ENCODE data around the gene CLIC5. TPM values are rescaled to one million over a fixed set of nuclear protein-coding genes. Genes with fewer than 3 reads are reported as not detected.
A peak's percentile ranks its signal among the peaks of the same experiment; 100 is the strongest.

Gene CLIC5
- total and polyA plus RNA-seq, 2 of the 8 experiments (the other 6 are each of a cell fraction or from before 2014, with no cell fraction given) = 0.12 to 0.15 TPM

DNA sequence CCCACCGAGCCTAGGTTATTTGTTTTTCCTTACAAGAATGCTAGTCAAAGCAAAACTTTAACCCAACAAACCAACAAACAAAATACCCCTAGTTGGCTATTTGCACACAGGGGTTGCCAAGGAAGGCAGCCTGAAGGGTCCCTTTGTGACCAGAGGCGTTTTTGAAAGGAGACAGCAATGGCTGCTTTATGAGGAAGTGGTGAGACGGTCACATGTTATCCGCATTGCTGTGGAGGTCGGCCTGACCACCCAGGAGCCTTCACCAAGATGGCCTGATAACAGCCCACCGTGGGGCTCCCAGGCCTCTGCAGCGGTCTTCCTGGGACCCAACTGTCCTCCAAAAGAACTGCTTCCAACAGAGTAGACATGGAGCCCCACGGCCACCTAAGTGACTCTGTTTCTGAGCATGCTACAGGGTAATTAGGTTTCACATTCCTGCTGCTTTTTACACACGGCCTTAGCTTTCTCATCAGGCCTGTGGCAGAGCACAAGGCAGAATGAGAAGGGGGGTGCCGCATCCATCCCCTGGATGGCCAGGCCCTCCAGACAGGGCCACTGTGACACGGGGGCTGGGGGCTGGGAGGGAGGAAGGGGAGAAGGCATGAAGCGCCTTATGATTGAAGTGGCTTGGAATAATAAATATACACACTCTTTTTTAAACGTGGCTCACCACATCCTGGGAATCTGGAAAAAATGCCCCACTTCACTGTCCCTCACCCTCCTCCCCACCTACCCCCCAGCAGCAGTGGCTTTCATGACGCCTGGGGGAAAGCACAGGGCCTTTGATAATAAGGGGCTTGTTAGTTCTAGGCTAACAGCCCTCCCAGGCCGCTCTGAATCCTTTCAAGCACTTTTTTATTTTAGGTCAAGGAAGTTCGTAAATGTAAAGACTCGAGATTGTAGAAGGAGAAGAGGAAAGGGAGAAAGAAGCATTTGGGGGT, 86.0 kb downstream of the CLIC5 start:
- H3K79me1 ChIP-seq (ENCODE audit: low read depth, low read length) = no peaks in the 10 kb centered on the region
- peak overlapping the region; percentile 56 for H3K56ac ChIP-seq (replicated peaks; ENCODE audit: insufficient read length, low read depth, low read length)
- ChIA-PET CTCF (ENCODE audit: partially characterized antibody) (interaction anchor here (0.6 to 2.1 kb wide), 22 partner anchors 8 to 1454 kb away, joined by 3 to 22 read pairs (median 4); no protein-coding TSS in a partner anchor), POLR2A (ENCODE audit: partially characterized antibody) (no interaction called here)
- no peak overlapping the region for H2BK12ac ChIP-seq (ENCODE audit: low read depth, low read length)
- H3K4me3 ChIP-seq (ENCODE audit: extremely low read depth in 1 of 4, insufficient read depth in 2 of 4, low read depth in 3 of 4, low read length in 4 of 4) = no peak overlapping the region
- H2BK120ac ChIP-seq (replicated peaks; ENCODE audit: low read depth, low read length) = peak overlapping the region; percentile 41
- peaks cover 0 to 8% (median 3%) of the 10 kb centered on the region in 4 experiments; a peak in 3 of 7 replicates for H3K27me3 ChIP-seq (replicated peaks in 1 of 4; ENCODE audit: control insufficient read depth in 3 of 4, extremely low read depth in 1 of 4, insufficient read depth in 3 of 4, low read length in 3 of 4)
- no peak overlapping the region for H2AK5ac ChIP-seq (ENCODE audit: low read depth, low read length)
- no peak overlapping the region; the same call in 1 of the 2 replicates for H2BK5ac ChIP-seq (ENCODE audit: low read depth, low read length)
- H3K4ac ChIP-seq (replicated peaks; ENCODE audit: insufficient read length, low read depth, low read length) = peak overlapping the region; percentile 3
- no peak overlapping the region for H3K18ac ChIP-seq (ENCODE audit: extremely low read depth, low read length)
- H4K91ac ChIP-seq (replicated peaks; ENCODE audit: insufficient read length, low read length) = peak overlapping the region; percentile 25
- H2BK20ac ChIP-seq (ENCODE audit: low read length) = no peak overlapping the region
- H3K4me2 ChIP-seq (ENCODE audit: insufficient read depth in 1 of 2, low read depth in 2 of 2, low read length in 2 of 2) = no peak overlapping the region
- H3K79me2 ChIP-seq (ENCODE audit: control insufficient read depth in 1 of 2, insufficient read depth in 2 of 2, low read length in 2 of 2) = no peaks in the 10 kb centered on the region
- no peaks in the 10 kb centered on the region for H4K20me1 ChIP-seq (replicated peaks in 1 of 2; ENCODE audit: control insufficient read depth in 1 of 2, insufficient read depth in 2 of 2, low read length in 2 of 2)
- H3K4me1 ChIP-seq (replicated peaks in 1 of 4; ENCODE audit: control insufficient read depth in 3 of 4, insufficient read depth in 4 of 4, low read length in 3 of 4) = peaks cover 10 to 28% (median 20%) of the 10 kb centered on the region in 4 experiments
- no peak overlapping the region for H3K27ac ChIP-seq (ENCODE audit: low read depth, low read length)
- 85% methylated on average over 16 of the region's 17 CpGs; no CpG with 5 or more reads in 1 of the 2 experiments for WGBS, 2 experiments (ENCODE audit: extremely low coverage in 1 of 2, insufficient coverage in 1 of 2, insufficient read length in 1 of 2, insufficient replicate concordance in 2 of 2, low coverage in 1 of 2, low lambda C conversion rate in 2 of 2, missing lambda C conversion rate in 1 of 2)
- TF ChIP-seq FOSL1 (IDR thresholded peaks at IDR 0.05; ENCODE audit: insufficient read depth, low read depth, low read length) = no peak
- TF ChIP-seq YY1 (IDR thresholded peaks at IDR 0.05; ENCODE audit: low read depth, low read length) = 0 out of 2 replicates have a peak, but pooled peaks have one; percentile 21
- H2BK15ac ChIP-seq (ENCODE audit: low read length) = no peak overlapping the region
- no peak overlapping the region for H3K14ac ChIP-seq (ENCODE audit: insufficient read length)
- H3K23ac ChIP-seq (ENCODE audit: insufficient read length) = no peak overlapping the region
- no peak for DNase-seq (ENCODE audit: low read depth in 1 of 2, low spot score in 2 of 2)
- H3K9ac ChIP-seq (replicated peaks in 1 of 4; ENCODE audit: extremely low read depth in 1 of 4, low read depth in 3 of 4, low read length in 3 of 4) = no peak overlapping the region
- no peak overlapping the region for H4K5ac ChIP-seq (ENCODE audit: insufficient read length, low read depth, low read length)
- H3K9me3 ChIP-seq (ENCODE audit: insufficient read depth in 2 of 2, low read depth in 1 of 2, low read length in 1 of 2) = no peaks in the 10 kb centered on the region
- H3K36me3 ChIP-seq (ENCODE audit: control insufficient read depth in 2 of 4, insufficient read depth in 4 of 4, low read length in 3 of 4) = no peaks in the 10 kb centered on the region
- H2AFZ ChIP-seq (ENCODE audit: low read length) = no peak overlapping the region
- no peaks in the 10 kb centered on the region for H3K23me2 ChIP-seq (ENCODE audit: low read depth, low read length)
- no peak overlapping the region; the same call in 1 of the 2 replicates for H4K8ac ChIP-seq (ENCODE audit: extremely low read depth, insufficient read depth, low read length)
- FAIRE-seq = no peak

Data from H1 (cell line).